Fibroblast of skin of back (primary cell): ENCODE measurements around the gene RASGEF1C.
"Not testable (repeated sequence)": the region's sequence is repeated elsewhere in the genome, so short reads cannot be mapped to it uniquely, and the experiment has no call there.

Experiments
- DNase-seq: peaks from one replicate; pipeline ENCODE4 v3.0.0-alpha.2; 2013

Gene RASGEF1C

DNA sequence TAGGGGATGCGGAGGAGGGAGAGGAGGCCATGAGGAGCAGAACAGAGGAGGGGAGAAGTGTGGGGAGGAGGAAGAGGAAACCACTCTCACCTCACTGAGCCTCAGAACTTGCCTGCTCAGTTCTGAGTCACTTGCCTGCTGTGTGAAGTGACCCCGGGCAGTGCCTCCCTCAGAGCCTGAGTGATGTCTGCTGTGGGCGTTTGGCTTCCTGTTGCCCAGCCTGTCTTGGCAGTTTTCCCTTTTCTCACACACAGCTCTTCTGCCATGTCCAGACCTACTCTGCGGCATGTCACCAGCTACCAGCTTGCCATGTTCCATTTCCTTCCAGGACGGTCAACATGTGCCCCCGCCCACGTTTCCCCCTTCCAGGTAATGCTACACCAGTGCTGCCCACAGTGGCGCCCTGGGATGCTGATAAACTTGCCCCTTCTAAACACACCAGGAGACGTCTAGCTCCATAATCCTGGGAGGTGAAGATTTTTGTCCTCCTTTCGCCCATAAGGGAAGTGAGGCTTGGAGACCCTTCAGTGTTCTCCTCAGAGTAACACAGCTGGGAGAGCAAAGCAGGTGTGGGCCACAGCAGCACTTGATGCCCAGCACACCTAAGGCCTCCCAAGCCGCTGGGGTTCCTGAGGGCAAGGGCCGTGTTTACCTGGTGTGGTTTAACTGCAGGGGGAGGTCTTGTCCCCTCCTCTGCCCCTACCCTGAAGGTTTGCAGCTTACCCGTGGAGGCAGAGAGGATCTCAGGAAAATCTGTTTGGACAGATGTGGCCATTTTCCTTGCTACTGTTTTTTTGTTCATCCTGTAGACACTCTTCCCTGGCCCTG, 73.7 kb downstream of the RASGEF1C start:
- DNase-seq: peak; percentile 30

GRCh38 chr5:180133971-180134508, 75.0 kb downstream of the RASGEF1C start:
- no peak for DNase-seq

GRCh38 chr5:180133551-180133950, 75.5 kb downstream of the RASGEF1C start:
- no peak for DNase-seq

GRCh38 chr5:180133060-180133459, 76.0 kb downstream of the RASGEF1C start:
- no peak for DNase-seq

DNA sequence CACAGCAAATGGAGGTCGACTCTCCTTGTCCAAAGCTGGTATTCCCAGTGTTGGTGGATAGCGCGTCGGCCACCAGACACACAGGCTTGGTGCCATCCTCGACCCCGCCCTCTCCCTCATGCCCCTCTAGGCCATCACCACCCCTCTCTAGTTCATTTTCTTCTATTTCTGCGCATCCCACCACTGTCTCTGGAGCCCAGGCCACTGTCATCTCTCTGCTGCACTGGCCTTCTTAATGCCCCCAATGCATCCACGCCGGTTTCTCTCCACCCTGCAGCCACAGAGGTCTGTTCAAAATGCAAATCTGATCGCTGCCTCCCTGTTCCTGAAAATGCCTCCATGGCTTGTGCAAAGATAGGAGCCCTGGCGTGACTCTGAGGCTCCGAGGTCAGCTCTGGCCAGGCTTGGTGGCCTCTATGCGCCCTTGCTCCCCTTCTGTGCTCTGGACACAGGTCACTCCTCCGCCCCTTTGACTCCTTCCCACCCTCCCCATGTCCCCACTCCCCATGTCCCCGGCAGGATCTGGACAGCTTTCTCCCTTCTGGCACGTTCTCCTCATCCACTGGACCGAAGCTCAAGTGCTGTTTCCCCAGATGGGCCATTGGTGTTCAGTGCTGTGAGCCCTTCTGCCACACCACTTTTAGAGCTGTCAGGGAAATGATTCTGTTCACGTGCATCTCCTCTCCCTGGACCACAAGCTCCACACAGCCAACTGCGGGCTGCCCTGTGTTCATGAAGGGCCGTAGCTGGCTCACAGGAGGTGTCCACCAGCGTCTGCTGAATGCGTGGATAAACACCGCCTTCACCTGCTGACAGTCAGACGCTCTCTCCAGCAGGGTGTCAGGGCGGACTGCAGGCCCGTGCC, 77.9 kb downstream of the RASGEF1C start:
- no peak for DNase-seq

- no peak for DNase-seq
These were observed 78.6 kb downstream of the RASGEF1C start for GRCh38 chr5:180130291-180130869.

DNA sequence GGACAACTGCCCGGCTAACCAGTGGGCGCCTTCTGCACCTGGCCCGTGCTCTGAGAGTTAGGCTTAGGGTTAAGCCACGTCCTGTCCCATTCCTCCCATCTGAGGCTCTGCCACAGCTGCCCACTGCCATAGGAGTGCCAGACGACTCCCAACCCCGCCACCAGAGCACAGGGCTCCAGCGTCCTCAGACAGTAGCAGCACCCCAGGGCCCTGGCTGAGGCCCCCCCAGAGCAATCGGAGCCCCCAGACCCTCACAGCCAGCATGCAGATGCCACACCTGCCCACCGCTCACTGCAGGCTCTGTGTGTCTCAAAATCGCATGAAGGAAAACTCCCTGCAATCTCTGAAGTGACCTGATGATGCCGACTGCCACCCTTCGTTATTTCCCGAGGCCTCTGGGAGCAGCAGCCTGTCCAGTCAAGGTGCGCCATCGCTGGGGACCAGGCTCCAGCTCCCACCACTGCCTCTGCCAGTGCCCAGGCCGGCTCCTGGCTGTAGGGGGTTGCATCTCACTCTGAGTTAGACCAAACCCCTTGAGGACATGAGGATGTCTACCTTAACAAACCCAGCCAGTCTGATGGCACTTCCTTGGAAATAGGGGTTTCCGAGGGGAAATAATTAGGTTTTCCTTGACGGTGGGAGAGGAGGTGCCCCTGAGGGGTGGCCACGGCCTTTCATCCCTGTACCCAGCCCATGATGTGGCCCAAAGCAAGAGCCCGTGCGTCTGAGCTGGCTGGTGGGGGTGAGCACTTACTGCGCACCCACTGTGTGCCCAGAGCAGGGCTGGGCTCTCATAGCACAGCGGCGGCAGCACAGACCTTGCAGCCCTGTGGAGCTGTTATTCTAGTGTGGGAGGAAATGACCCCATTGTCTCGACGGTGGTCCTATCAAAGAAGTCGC, 79.5 kb downstream of the RASGEF1C start:
- DNase-seq: no peak

GRCh38 chr5:180128671-180129261, 80.2 kb downstream of the RASGEF1C start:
- no peak for DNase-seq

DNA sequence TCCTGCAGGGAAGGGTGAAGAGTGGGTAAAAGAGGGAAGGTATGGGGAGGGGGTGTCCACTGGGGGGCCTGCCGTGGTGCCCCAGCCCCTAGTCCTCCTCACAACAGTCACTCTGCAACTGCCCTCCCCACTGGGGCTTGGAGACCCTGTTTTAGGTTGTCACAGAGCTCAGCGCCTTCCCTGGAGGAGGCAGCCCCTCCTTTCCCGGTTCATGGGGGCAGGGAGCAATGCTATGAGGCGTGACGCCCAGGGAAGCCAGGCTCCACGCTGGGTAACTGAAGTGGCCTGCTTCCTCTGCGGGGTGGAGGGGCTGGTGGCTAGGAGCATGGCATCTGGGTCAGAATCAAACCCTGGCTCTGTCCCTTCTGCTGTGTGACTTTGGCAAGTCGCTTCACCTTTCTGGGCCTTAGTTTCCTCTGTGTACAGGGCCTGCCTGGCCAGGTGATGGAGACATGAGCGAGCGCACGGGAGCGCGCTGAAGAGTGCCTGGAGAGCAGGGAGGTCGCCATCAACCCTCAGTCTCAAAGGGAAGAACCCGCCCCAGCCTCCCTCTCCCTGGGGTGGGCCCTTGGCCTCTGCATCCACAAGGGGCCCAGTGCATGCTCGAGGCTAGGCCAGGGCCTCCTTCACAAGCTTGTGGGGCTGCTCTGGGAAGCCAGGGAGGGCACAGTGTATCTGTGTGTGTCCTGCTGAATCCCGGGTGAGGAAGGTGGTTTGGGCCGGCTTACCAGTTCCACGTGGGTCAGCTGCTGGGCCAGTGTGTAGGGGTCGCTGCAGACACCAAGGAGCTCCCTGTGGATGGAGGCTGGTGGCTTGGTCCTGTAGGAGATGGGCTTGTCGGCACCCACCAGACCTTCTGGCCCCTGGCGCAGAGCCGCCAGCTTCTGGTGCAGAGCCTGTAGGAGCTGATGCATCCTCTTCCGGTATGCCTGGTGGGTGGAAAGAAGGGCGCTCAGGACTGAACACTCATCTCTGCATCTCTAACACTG, 81.0 kb downstream of the RASGEF1C start:
- DNase-seq: no peak

DNA sequence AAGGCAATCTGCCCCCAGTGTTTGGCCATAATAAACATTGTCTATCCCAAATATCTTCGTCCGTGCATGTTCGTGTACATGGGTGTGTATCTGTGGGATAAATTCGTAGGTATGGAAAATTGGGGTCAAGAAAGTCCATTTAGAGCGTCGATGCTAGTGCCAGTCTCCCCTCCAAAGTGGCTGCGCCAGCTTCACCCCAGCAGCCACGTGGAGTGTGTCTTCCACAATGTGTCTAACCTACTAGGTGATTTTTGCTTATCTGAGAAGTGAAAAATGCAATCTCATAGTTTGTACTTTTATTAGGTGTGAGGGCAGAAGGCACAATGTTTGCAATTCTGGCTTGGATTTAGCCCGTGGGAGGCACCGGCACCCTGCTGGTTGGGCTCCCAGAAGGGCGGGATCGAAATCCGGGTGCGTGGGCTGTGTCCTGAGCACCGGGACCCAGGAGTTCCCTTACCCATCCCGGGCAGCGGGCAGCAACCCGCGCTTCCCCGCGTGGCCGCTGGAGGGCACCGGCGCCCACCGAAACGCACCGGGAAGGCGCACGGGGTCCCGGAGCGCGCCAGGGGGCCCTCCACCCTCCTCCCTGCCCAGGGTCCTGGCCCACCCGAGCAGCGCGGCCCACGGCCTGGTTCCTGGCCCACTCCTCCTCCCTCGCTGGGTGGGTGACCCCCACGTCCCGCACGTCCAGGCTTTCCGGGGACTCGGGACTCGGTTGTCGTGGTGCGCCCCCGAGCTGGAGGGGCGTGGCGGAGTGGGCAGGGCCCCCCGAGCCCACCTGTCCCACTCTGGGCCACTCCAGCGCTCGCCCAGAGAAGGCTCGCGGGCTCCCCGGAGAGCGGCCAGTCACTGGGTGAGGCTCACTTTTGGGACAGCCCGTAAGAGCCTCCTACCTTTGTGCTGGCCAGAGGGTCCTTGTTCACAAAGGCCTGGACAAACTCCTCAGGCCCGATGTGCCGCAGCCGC, 82.0 kb downstream of the RASGEF1C start:
- no peak for DNase-seq

- not testable (repeated sequence) for DNase-seq
These were observed 82.9 kb downstream of the RASGEF1C start for GRCh38 chr5:180126156-180126555.

GRCh38 chr5:180124662-180125061, 84.3 kb downstream of the RASGEF1C start:
- DNase-seq: not testable (repeated sequence)

DNA sequence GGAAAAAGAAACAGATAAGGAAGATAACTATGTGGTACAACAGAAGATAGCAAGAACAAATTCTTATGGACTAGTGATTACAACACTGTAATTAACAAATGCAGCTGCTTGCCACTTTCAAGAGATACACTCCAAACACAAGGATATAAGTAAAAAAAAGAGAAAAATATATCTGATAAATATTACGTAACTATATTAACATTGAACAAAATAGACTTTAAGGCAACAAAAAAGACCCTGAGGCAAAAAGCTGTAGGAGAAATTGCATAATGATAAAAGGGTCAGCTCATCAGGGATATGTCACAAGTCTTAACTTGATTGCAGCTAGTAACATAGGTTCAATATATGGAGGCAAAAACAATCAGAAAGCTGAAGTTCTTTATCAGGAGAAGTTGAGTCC, 86.1 kb downstream of the RASGEF1C start:
- DNase-seq: no peak

DNA sequence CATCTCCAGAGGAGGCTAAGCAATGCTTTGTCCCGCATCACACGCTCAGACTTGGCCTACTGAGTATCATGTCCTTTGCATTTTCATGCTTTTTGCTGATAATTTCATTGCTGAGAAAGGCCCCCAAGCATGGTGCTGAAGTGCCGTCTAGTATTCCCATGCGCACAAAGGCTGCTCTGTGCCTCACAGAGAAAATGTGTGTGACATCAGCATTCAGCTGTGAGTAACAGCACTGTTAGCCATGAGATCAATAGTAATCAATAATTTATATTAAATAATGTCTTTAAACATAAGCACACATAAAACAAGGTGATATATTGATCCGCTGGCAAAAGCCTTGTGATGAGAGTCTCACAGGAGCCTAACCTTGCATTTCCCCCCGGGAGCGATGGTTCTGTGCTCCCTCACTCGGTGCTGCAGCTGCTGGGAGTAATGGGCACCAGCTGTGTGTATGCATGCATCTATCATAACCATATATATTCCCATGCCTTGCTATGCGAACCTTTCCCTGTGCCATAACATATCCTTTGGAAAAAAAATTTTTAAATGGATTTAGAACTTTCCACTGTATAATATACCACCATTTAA, 87.1 kb downstream of the RASGEF1C start:
- no peak for DNase-seq

- no peak for DNase-seq
These were observed 88.5 kb downstream of the RASGEF1C start for GRCh38 chr5:180120237-180121101.

DNA sequence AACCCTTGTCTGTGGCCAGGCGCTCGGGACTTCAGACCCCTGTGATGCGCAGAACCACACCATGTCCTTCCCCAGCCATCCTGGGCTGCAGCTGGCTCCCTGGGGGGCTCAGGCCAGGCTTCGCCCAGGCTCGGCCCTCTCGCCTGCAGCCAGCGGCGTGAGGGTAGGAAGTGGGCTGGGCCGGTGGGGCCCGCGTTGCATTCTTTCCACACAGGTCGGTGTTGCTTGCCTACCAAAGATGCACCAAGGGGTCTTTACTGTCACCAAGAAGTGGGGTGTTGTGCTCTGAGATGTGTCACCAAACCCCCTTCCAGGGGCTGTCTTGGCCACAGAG, 89.1 kb downstream of the RASGEF1C start:
- no peak for DNase-seq

GRCh38 chr5:180119031-180119902, 89.7 kb downstream of the RASGEF1C start:
- no peak for DNase-seq
